Measurements from ENCODE around the gene MTA2.
"Not testable (repeated sequence)": the region's sequence is repeated elsewhere in the genome, so short reads cannot be mapped to it uniquely, and the experiment has no call there.

The MTA2 gene

GRCh38 chr11:62601372-62602140 lies at the start of gene MTA2:
Gene MTA2, minus strand, starts transcription at chr11:62601865. Its CDS starts 415 bp downstream, at chr11:62601450.
- DNase-seq (ENCODE audit: low read depth) = peak; percentile 100

GRCh38 chr11:62650283-62650682 lies 48.6 kb upstream of the MTA2 start:
- not testable (repeated sequence) for DNase-seq (ENCODE audit: low read depth)

DNA sequence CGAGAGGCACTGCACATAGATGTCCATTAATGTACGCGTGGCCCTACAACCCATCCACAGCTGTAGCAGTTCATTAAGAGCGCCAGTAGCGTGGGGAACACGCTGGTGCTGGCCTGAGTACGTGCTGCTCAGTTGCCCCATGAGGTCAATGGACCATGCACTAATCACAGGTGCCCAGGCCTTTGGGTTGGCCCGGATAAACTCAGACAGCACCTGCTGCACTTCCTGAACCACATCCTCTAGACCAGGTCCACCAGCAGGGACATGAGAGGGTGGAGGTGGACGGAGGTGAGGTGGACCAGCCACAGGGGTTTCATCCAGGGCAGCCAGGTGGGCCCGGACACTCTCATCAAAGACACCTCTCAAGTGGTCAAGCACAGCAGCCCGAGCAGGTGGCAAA lies 47.8 kb upstream of the MTA2 start:
- no peak for DNase-seq (ENCODE audit: low read depth)

- DNase-seq (ENCODE audit: low read depth) = no peak
Measured at GRCh38 chr11:62648967-62649364, 47.3 kb upstream of the MTA2 start.

DNA sequence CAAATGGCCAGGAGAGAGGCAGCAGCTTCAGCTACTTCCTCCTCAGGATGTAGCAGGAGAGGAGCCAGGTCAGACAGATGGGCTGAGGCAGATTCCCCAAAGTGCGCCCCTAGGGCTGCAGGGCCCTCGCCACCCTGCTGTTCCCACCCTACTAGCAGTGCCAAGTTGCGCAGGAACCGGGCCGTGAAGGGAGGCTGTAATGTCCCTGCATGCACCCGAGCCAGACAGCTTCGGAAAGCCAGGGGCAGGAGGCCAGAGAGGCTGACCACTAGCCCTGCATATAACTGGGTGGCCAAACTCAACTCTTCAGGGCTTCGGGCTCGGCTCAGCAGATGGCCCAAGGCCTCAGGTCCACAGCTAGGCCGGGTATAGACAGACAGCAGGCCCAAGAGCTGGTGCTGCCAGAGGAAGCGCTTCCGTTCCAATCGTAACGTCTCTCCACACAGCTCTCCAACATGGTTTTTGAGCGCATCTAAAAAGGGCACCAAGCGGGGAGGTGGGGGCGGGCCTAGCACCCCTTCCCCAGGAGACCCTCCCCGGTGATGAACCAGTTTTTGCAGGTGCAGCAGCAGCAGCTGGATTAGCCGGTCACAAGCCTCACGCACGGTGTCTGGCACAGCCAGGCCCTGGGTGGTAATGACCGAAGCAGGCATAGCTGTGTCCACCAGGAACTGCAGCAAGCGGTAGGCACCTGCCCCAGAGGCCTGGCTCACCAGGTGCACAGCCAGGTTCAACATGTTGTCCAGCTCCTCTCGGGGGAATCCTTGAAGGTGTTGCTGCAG lies 46.7 kb upstream of the MTA2 start:
- DNase-seq (ENCODE audit: low read depth) = no peak

DNA sequence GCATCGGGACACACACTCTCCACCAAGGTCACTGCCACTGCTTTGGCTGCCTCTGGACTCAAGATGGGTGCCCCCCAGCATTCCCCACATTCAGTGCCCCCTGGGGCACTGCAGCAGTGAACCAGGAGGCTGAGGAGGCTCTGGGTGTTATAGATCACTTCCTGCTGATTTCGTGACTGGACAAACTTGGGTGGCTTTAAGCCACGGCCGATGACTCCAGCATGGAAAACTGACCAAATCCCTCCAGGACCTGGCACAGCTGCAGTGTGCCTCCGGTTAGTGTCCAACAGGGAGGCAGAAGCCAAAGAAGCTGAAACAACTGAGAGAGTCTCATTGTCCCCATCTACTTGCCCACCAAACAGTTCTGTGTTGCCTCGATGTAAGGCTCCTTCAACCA lies 45.9 kb upstream of the MTA2 start:
- DNase-seq (ENCODE audit: low read depth) = no peak

GRCh38 chr11:62646825-62647608 lies 45.4 kb upstream of the MTA2 start:
- no peak for DNase-seq (ENCODE audit: low read depth)

GRCh38 chr11:62645946-62646824 lies 44.5 kb upstream of the MTA2 start, which contains the start of gene GANAB:
Gene GANAB, minus strand, starts transcription at chr11:62646613. Its CDS starts 14 bp downstream, at chr11:62646599.
- peak; percentile 99 for DNase-seq (ENCODE audit: low read depth)

GRCh38 chr11:62645671-62645945 lies 43.9 kb upstream of the MTA2 start:
- no peak for DNase-seq (ENCODE audit: low read depth)

DNA sequence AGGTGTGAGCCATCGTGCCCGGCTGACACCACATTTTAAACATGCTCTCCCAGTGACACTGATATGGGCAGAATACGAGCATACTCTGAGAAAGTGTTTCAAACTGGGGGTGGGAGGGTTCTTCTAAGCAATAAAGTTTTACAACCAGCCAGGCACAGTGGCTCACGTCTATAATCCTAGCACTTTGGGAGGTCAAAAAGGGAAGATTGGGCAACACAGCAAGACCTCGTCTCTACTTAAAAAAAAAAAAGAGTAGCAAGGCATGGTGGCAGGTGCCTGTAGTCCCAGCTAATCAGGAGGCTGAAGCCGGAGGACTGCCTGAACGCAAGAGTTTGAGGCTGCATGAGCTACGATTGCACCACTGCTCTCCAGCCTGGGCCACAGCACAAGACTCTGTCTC lies 42.6 kb upstream of the MTA2 start:
- no peak for DNase-seq (ENCODE audit: low read depth)

DNA sequence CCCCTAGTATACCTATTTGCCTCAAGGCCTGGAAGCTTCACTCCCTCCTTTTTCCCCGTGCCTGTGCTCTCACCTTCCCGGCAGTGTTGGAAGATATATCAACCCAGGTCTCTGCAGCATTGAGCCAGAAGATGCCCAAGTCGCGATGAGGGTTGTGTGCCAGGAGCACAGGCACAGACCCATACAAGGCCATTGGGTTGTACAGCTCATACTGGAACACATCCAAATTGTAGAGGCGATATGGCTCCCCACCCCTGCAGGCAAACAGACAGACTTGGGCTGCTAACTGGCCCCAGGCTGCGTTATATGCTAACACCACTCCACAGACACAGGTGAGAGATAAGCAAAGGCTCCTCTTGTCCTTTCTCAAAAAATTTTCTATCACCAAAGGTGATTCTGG lies 30.8 kb upstream of the MTA2 start:
- DNase-seq (ENCODE audit: low read depth) = no peak

DNA sequence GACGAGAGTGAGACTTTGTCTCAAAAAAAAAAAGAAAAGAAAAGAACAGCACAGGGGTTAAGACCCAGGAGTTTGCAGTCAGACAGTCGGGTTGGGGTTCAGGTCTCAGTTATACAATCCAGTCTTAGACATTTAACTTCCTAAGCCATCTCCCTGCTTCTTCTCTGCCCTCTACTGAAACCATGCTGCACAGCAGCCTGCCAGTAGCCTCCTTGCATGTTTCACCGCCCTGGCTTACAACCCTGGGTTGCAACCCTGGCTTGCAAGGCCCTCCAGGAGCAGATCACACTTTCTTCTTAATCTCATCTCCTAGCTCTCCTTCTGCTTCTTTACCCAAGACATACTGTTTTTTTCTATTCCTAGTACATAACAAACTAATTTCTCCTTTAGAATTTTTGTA lies 26.0 kb upstream of the MTA2 start:
- no peak for DNase-seq (ENCODE audit: low read depth)

- no peak for DNase-seq (ENCODE audit: low read depth)
Measured at GRCh38 chr11:62622476-62623089, 20.9 kb upstream of the MTA2 start.

DNA sequence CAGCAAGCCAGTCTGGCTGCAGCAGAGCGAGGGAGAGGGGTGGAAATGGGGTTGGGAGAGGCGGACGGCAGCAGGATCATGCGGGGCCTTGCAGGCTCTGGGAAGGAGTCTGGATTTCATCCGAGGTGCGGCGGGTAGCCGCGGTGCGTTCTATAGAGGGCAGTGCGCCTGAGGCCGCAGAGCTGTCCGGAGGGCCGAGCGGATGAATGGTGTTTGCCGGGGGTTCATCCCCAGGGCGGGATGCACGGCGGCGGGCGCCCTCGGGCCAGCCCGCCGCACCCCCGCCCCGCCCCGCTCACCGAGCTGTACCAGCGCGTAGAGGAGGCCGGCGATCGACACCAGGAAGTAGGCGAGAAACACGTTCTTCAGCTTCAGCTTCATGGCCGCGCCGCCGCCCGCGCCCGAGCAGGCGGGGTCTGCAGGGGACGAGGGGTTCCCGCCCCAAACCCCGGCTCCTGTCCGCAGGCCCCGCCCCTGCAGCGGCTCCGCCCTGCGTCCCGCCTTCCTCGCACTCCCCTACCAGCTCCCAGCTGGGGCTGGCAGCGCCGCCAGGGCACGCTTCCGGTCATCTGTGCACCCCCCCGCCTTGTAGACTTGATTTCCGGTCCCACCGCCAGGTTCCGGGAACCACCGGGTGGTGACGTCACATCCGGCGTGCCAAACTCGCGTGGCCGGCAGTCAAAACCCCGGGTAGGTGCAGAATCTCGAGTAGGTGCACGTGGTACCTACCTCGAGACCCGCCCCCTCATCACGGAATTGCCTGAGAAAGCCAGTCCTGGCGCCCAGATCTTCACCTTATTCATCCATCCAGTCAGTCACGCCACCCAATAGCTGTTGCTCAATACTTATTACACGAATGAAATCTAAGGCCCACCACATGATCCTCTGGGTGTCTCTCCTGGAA lies 20.2 kb upstream of the MTA2 start, which contains the start of gene B3GAT3:
TSS of gene B3GAT3 (minus strand) at position 420 of the 904 bp plus-strand sequence. CDS start at position 381, 39 bp downstream.
- peak; percentile 96 for DNase-seq (ENCODE audit: low read depth)

GRCh38 chr11:62621027-62621566 lies 19.4 kb upstream of the MTA2 start:
- DNase-seq (ENCODE audit: low read depth) = no peak

DNA sequence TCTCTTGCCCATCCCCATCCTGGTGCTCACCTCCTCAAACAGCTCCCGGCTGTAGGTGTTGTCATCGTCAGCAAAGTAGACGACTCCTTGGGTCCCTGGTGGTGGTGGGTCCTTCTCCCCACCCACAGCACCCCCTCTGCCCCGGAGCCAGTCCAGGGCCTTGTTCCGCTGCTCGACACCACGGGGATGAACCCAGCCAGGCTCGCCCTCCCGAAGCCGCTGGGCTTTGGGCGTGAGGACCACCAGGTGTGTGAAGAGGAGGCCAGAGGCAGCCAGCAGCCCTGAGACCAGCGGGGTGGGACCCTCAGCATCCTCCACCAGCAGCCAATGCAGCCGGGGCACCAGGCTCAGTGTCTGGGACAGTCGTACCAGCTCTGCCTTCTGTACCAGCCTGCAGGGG lies 15.3 kb upstream of the MTA2 start:
- DNase-seq (ENCODE audit: low read depth) = not testable (repeated sequence)

GRCh38 chr11:62615521-62615920 lies 13.9 kb upstream of the MTA2 start:
- DNase-seq (ENCODE audit: low read depth) = no peak

GRCh38 chr11:62614275-62614674 lies 12.6 kb upstream of the MTA2 start:
- DNase-seq (ENCODE audit: low read depth) = peak; percentile 55

- no peak for DNase-seq (ENCODE audit: low read depth)
Measured at GRCh38 chr11:62613291-62613778, 11.7 kb upstream of the MTA2 start.

All from activated T-cell treated with anti-CD3 and anti-CD28 coated beads for 24 hours (primary cell).